K562 (cell line): ENCODE results near the gene SLC13A3.

Experiments
- CAMTA2 ChIP-seq: fragments of 250-450 bp; sonication (Bioruptor Pico); conservative IDR thresholded peaks from 2 replicates; pipeline ENCODE4 v1.5.1; 2022
- EZH2 ChIP-seq: IDR thresholded peaks from 2 replicates; pipeline ENCODE4 v1.6.1; 2012; ENCODE audit warnings: low read depth, mild to moderate bottlenecking, inconsistent platforms, low read length, borderline replicate concordance
- MYC ChIP-seq, 2 experiments: fragments of 250-450 bp in 1 of 2; sonication (Bioruptor Pico) in 1 of 2; IDR thresholded peaks; 2 replicates each; pipeline versions ENCODE4 v1.5.1 to v1.6.1; 2012 to 2021; ENCODE audit warnings: low read depth in 2 of 2, borderline replicate concordance in 1 of 2, improper control_type of control experiment in 1 of 2, low read length in 1 of 2, mild to moderate bottlenecking in 1 of 2, moderate library complexity in 1 of 2
- NR2C2 ChIP-seq, 2 experiments: fragments of 200-800 bp in 1 of 2; sonication (Bioruptor generic) in 1 of 2; sonication (generic) in 1 of 2; formaldehyde crosslinking in 1 of 2; IDR thresholded peaks; 2 replicates each; pipeline versions ENCODE4 v1.6.1 to v1.8.0; 2016 to 2022; ENCODE audit warnings: mild to moderate bottlenecking in 1 of 2, missing compliant biosample characterization in 1 of 2, missing genetic modification characterization in 1 of 2, missing genetic modification reagents in 1 of 2
- PCBP2 ChIP-seq: fragments of 200-400 bp; formaldehyde crosslinking; IDR thresholded peaks from 2 replicates; pipeline ENCODE4 v1.6.1; 2018; ENCODE audit warnings: low read length, low read depth, mild to moderate bottlenecking, moderate library complexity; ENCODE audit not compliant: poor library complexity, severe bottlenecking
- SMARCA5 ChIP-seq: fragments of 450-650 bp; IDR thresholded peaks from 2 replicates; pipeline ENCODE4 v1.6.1; 2016
- SREBF2 ChIP-seq: sonication (generic); formaldehyde crosslinking; IDR thresholded peaks from 2 replicates; pipeline ENCODE4 v1.4.0; 2020; ENCODE audit warnings: mild to moderate bottlenecking, missing genetic modification reagents
- STAT6 ChIP-seq: sonication (generic); formaldehyde crosslinking; IDR thresholded peaks from 2 replicates; pipeline ENCODE4 v1.8.1; 2023; ENCODE audit warnings: mild to moderate bottlenecking, missing genetic modification reagents
- ZBTB49 ChIP-seq: sonication (generic); formaldehyde crosslinking; IDR thresholded peaks from 2 replicates; pipeline ENCODE4 v1.8.0; 2022; ENCODE audit warnings: missing genetic modification reagents, mild to moderate bottlenecking, borderline replicate concordance
- ZBTB7A ChIP-seq: IDR thresholded peaks from 2 replicates; pipeline ENCODE4 v1.6.1; 2011; ENCODE audit warnings: low read depth, mild to moderate bottlenecking, low read length, moderate library complexity, borderline replicate concordance; ENCODE audit not compliant: control insufficient read depth
- ZKSCAN1 ChIP-seq: fragments of 150-350 bp; IDR thresholded peaks from 2 replicates; pipeline ENCODE4 v1.6.1; 2016; ENCODE audit warnings: low read depth, low read length
- ZNF707 ChIP-seq: fragments of 250-450 bp; sonication (Bioruptor Pico); conservative IDR thresholded peaks from 2 replicates; pipeline ENCODE4 v1.8.0; 2022; ENCODE audit warnings: inconsistent platforms, mild to moderate bottlenecking, moderate library complexity
- TF ChIP-seq, protein P1 (sequence below): sonication (generic); formaldehyde crosslinking; IDR thresholded peaks from 2 replicates; pipeline ENCODE4 v1.8.0; 2022; ENCODE audit warnings: mild to moderate bottlenecking, missing genetic modification reagents
- TF ChIP-seq, protein P2 (sequence below), 3 experiments: IDR thresholded peaks in 2 of 3; conservative IDR thresholded peaks in 1 of 3; 2 replicates each; pipeline ENCODE4 v1.5.1; 2011 to 2012; ENCODE audit warnings: low read length in 3 of 3, mild to moderate bottlenecking in 3 of 3, control low read depth in 2 of 3, improper control_type of control experiment in 1 of 3, inconsistent platforms in 1 of 3, low read depth in 1 of 3, mixed read lengths in 1 of 3, moderate library complexity in 1 of 3; ENCODE audit not compliant: insufficient read depth in 2 of 3

DNA sequence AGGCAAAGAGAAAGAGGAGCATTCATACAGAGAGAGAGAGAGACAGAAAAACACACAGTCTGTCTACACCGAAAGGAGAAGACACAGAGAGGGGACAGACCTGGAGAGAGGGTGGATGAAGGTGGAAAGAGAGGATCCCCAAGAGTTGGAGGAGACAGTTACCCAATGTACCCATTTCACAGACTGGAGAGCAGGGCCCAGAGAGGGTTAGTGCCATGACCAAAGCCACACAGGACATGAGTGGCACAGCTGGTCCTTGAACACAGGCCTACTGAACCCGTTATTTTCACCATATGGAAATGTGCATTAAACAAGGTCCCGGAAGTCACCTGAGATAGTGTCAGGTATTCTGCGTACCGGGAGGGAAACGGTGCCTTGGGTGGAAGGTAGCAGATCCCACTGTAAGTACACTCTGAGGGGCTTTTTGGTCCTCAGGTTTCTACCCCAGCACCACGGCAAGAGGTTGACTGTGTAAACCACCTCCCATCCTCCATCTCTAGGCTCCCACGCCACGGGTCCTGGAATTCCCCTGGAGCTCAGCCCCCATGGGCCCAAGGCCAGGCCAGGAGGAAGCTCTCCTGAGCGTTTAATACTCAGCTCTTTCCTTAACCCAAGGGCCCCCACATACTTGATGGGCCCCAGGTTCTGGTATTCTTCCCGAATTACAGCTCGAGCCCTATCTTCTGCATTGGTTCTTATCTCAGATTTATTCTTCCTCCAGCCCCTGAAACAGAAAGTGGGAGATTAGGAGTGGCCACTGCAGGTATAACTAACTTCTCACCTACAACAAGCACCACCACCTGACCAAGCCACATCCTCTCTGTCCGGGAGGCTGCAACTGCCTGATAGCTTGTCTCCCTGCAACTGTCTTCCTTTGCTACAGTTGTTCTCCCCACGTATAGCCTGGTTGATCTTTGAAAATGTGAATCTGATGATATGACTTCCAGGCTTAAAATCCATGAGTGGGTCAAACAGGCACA is 62.4 kb downstream of the SLC13A3 start:
- no peak for TF ChIP-seq ZKSCAN1
- TF ChIP-seq, protein P1, sequence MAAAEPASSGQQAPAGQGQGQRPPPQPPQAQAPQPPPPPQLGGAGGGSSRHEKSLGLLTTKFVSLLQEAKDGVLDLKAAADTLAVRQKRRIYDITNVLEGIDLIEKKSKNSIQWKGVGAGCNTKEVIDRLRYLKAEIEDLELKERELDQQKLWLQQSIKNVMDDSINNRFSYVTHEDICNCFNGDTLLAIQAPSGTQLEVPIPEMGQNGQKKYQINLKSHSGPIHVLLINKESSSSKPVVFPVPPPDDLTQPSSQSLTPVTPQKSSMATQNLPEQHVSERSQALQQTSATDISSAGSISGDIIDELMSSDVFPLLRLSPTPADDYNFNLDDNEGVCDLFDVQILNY (CRISPR knock-in tag): no peak
- TF ChIP-seq ZBTB7A: no peak
- no peak for TF ChIP-seq EZH2
- no peak for TF ChIP-seq ZNF707 (CRISPR knock-in tag)
- no peak for TF ChIP-seq CAMTA2 (CRISPR knock-in tag)
- no peak for TF ChIP-seq SREBF2 (CRISPR knock-in tag)
- no peak for TF ChIP-seq PCBP2
- TF ChIP-seq, protein P2, sequence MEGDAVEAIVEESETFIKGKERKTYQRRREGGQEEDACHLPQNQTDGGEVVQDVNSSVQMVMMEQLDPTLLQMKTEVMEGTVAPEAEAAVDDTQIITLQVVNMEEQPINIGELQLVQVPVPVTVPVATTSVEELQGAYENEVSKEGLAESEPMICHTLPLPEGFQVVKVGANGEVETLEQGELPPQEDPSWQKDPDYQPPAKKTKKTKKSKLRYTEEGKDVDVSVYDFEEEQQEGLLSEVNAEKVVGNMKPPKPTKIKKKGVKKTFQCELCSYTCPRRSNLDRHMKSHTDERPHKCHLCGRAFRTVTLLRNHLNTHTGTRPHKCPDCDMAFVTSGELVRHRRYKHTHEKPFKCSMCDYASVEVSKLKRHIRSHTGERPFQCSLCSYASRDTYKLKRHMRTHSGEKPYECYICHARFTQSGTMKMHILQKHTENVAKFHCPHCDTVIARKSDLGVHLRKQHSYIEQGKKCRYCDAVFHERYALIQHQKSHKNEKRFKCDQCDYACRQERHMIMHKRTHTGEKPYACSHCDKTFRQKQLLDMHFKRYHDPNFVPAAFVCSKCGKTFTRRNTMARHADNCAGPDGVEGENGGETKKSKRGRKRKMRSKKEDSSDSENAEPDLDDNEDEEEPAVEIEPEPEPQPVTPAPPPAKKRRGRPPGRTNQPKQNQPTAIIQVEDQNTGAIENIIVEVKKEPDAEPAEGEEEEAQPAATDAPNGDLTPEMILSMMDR (IDR thresholded peaks at IDR 0.05 in 2 of 3, conservative IDR thresholded peaks at IDR 0.05 in 1 of 3; ENCODE audit: insufficient read depth in 2 of 3, low read depth in 1 of 3, low read length in 3 of 3): no peak
- no peak for TF ChIP-seq ZBTB49
- TF ChIP-seq NR2C2 (CRISPR knock-in tag; IDR thresholded peaks at IDR 0.05): no peak
- no peak for TF ChIP-seq NR2C2 (tag; IDR thresholded peaks at IDR 0.05)
- 0 out of 2 replicates have a peak, but pooled peaks have one; percentile 27 for TF ChIP-seq SMARCA5
- no peak for TF ChIP-seq MYC (IDR thresholded peaks at IDR 0.05; ENCODE audit: low read depth, low read length)
- no peak for TF ChIP-seq MYC (CRISPR knock-in tag; IDR thresholded peaks at IDR 0.05; ENCODE audit: borderline replicate concordance, low read depth)
- TF ChIP-seq STAT6 (CRISPR knock-in tag): no peak
